ENCODE data around the gene TTC17. TPM values are rescaled to one million over a fixed set of nuclear protein-coding genes. Genes with fewer than 3 reads are reported as not detected.

Gene TTC17
- total RNA-seq, 2 donors from 2014 or later: 105 to 126 TPM

DNA sequence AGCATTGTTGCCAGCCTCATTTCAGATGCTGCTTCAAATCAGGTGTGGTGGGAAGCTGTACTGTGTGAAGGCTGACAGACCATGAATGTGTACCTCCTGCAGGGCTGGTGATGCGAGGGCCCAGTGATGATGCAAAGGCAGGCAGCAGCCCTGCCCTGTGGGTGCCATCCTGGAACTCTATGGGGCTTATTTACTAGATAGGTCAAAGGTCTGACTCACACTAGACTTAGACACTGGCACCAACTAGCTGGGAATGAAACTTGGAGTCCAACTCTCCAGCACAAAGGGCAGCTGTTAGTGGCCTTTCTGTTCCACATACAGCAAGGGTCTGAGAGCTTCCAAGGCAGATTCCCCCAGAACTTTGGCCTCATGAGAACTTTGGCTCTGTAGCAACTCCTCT, 138.4 kb downstream of the TTC17 start:
- no peaks in the 10 kb centered on the region for H3K27me3 ChIP-seq (replicated peaks; ENCODE audit: insufficient read depth)
- TF ChIP-seq, protein P1, sequence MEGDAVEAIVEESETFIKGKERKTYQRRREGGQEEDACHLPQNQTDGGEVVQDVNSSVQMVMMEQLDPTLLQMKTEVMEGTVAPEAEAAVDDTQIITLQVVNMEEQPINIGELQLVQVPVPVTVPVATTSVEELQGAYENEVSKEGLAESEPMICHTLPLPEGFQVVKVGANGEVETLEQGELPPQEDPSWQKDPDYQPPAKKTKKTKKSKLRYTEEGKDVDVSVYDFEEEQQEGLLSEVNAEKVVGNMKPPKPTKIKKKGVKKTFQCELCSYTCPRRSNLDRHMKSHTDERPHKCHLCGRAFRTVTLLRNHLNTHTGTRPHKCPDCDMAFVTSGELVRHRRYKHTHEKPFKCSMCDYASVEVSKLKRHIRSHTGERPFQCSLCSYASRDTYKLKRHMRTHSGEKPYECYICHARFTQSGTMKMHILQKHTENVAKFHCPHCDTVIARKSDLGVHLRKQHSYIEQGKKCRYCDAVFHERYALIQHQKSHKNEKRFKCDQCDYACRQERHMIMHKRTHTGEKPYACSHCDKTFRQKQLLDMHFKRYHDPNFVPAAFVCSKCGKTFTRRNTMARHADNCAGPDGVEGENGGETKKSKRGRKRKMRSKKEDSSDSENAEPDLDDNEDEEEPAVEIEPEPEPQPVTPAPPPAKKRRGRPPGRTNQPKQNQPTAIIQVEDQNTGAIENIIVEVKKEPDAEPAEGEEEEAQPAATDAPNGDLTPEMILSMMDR (IDR thresholded peaks at IDR 0.05): no peak
- H3K4me1 ChIP-seq (ENCODE audit: control insufficient read depth in 1 of 2, low read depth in 2 of 2): no peaks in the 10 kb centered on the region
- ATAC-seq (ENCODE audit: insufficient number of reproducible peaks, low FRiP score, low read depth): no peak
- peaks cover 6% of the 10 kb centered on the region for H3K36me3 ChIP-seq
- no peaks in the 10 kb centered on the region for H3K9me3 ChIP-seq
- H3K27ac ChIP-seq: no peak overlapping the region
- no peak overlapping the region for H3K4me3 ChIP-seq
- DNase-seq (ENCODE audit: low spot score): no peak

DNA sequence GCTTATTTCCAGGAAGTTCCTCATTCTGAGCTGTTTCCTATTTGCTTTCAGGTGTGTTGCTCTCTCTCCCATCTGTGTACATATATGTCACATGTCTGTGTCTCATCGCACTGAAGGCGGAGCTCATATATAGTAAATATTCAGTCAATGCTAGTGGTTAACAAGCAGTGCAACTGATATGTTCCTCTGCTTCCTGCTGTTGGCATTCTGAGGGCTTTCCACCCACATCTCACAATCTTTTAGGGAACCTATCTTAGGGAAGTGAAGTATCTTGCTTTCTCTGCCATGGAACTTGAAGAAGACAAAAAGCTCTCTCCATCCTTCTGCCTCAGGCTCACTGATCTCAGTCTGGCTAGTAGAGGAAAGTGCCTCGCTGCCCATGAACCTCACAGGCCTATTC, 139.8 kb downstream of the TTC17 start:
- Histone ChIP-seq H3K36me3 (no peaks in the 10 kb centered on the region), H3K27ac (no peak overlapping the region), H3K27me3 (replicated peaks; ENCODE audit: insufficient read depth) (no peaks in the 10 kb centered on the region), H3K9me3 (no peaks in the 10 kb centered on the region), H3K4me3 (no peak overlapping the region), H3K4me1 (ENCODE audit: control insufficient read depth in 1 of 2, low read depth in 2 of 2) (no peaks in the 10 kb centered on the region)
- no peak for DNase-seq (ENCODE audit: low spot score)
- TF ChIP-seq, protein P1 (IDR thresholded peaks at IDR 0.05): no peak
- ATAC-seq (ENCODE audit: insufficient number of reproducible peaks, low FRiP score, low read depth): no peak

DNA sequence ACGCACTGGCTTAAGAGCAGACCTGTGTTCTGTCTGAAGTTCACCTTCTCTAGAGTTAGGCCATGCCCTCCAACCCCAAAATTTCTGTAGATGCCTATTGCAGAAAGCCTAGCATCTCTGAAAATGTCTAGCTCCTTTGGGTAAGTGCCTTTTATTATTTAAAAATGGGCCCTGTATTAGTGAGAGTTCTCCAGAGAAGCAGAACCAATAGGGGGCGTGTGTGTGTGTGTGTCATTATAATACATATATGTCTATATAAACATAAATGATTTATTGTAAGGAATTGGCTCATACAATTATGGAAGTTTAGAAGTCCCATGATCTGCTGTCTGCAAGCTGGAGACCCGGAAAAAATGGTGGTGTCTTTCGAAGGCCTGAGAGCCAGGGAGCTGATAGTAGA, 144.7 kb downstream of the TTC17 start:
- DNase-seq (ENCODE audit: low spot score): no peak
- TF ChIP-seq, protein P1 (IDR thresholded peaks at IDR 0.05): no peak
- H3K27ac ChIP-seq: no peak overlapping the region
- H3K36me3 ChIP-seq: no peaks in the 10 kb centered on the region
- no peak overlapping the region for H3K4me3 ChIP-seq
- H3K9me3 ChIP-seq: no peaks in the 10 kb centered on the region
- ATAC-seq (ENCODE audit: insufficient number of reproducible peaks, low FRiP score, low read depth): no peak
- H3K4me1 ChIP-seq (ENCODE audit: control insufficient read depth in 1 of 2, low read depth in 2 of 2): no peaks in the 10 kb centered on the region
- no peaks in the 10 kb centered on the region for H3K27me3 ChIP-seq (replicated peaks; ENCODE audit: insufficient read depth)

DNA sequence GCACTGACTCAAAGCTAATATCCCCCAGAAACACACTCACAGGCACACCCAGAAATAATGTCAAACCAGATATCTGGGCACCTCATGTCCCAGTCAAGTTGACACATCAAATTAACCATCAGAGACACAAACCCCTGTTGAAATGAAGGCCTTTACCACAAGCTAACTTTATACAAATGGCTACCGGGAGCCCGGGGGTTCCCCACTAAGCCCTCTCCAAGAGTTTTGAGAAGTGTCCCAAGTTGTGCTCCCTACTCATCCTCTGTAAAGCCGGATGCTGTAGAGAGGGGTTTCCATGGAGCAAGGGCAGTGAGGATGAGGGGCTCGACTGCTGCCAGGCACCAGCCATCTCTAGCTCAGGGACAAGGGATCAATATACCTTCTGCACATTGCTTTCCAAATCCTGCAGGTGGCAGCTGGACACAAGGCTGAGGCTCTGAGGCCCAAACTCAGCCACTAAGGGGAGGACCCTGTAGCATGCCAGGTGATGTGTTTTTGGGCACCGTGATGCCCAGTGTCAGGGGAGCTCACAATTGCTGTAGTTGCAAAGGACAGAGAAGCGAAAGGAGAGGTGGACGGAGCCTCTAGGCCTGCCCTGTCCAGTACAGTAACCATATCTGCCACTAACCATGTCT, 145.7 kb downstream of the TTC17 start:
- no peaks in the 10 kb centered on the region for H3K9me3 ChIP-seq
- TF ChIP-seq, protein P1 (IDR thresholded peaks at IDR 0.05): no peak
- DNase-seq (ENCODE audit: low spot score) (no peak), ATAC-seq (ENCODE audit: insufficient number of reproducible peaks, low FRiP score, low read depth) (no peak)
- no peak overlapping the region for H3K4me3 ChIP-seq
- no peaks in the 10 kb centered on the region for H3K4me1 ChIP-seq (ENCODE audit: control insufficient read depth in 1 of 2, low read depth in 2 of 2)
- no peaks in the 10 kb centered on the region for H3K27me3 ChIP-seq (replicated peaks; ENCODE audit: insufficient read depth)
- no peaks in the 10 kb centered on the region for H3K36me3 ChIP-seq
- no peak overlapping the region for H3K27ac ChIP-seq

DNA sequence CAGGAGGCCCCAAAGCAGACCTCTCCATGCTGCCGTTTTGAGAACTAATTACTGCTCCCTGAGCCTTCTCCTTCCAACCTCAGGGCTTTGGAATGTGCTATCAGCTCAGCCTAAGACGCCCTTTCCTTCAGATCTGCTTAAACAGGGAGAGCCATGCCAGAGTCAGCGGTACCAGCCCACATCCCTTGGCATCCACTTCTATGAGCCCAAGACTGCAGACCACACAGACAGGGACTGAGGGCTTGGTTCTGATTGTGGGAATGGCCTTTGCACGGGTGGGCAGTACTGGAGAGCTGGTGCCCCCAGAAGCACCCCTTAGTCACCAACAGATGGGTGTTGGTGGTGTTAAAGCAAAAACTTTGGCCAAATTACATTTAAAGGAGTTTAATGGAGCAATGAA, 146.5 kb downstream of the TTC17 start:
- Histone ChIP-seq H3K4me1 (ENCODE audit: control insufficient read depth in 1 of 2, low read depth in 2 of 2) (no peaks in the 10 kb centered on the region), H3K9me3 (no peaks in the 10 kb centered on the region), H3K27me3 (replicated peaks; ENCODE audit: insufficient read depth) (no peaks in the 10 kb centered on the region), H3K36me3 (no peaks in the 10 kb centered on the region), H3K4me3 (no peak overlapping the region), H3K27ac (no peak overlapping the region)
- DNase-seq (ENCODE audit: low spot score): no peak
- TF ChIP-seq, protein P1 (IDR thresholded peaks at IDR 0.05): no peak
- ATAC-seq (ENCODE audit: insufficient number of reproducible peaks, low FRiP score, low read depth): no peak
